NCI-H446 treated with DMSO at 0.1 percent for 48 hours (cell line): ENCODE measurements around the gene MIPOL1.

Source experiments
- DNase-seq: peaks from one replicate; lab custom pipeline; 2025; lab: John Stamatoyannopoulos, UW

MIPOL1 gene

GRCh38 chr14:37397941-37398215 is 200.1 kb downstream of the MIPOL1 start:
- no peak for DNase-seq

- no peak for DNase-seq
These were observed 201.8 kb downstream of the MIPOL1 start for GRCh38 chr14:37399517-37399916.

- no peak for DNase-seq
These were observed 203.4 kb downstream of the MIPOL1 start for GRCh38 chr14:37401093-37401492.

- no peak for DNase-seq
These were observed 205.9 kb downstream of the MIPOL1 start for GRCh38 chr14:37403626-37404025.

- no peak for DNase-seq
These were observed 208.4 kb downstream of the MIPOL1 start for GRCh38 chr14:37406095-37406494.

GRCh38 chr14:37411079-37411735 is 213.5 kb downstream of the MIPOL1 start:
- no peak for DNase-seq

- DNase-seq: no peak
These were observed 215.3 kb downstream of the MIPOL1 start for GRCh38 chr14:37413050-37413449.

- DNase-seq: no peak
These were observed 215.8 kb downstream of the MIPOL1 start for GRCh38 chr14:37413504-37414003.

- no peak for DNase-seq
These were observed 218.5 kb downstream of the MIPOL1 start for GRCh38 chr14:37416264-37416663.

GRCh38 chr14:37417151-37417550 is 219.4 kb downstream of the MIPOL1 start:
- DNase-seq: no peak

- no peak for DNase-seq
These were observed 220.1 kb downstream of the MIPOL1 start for GRCh38 chr14:37417833-37418232.

GRCh38 chr14:37420622-37421021 is 222.9 kb downstream of the MIPOL1 start:
- no peak for DNase-seq

GRCh38 chr14:37422319-37422718 is 224.6 kb downstream of the MIPOL1 start:
- no peak for DNase-seq

- DNase-seq: no peak
These were observed 225.0 kb downstream of the MIPOL1 start for GRCh38 chr14:37422748-37423147.

GRCh38 chr14:37428954-37429353 is 231.2 kb downstream of the MIPOL1 start:
- DNase-seq: no peak

- DNase-seq: no peak
These were observed 231.9 kb downstream of the MIPOL1 start for GRCh38 chr14:37429618-37430017.

GRCh38 chr14:37434867-37435266 is 237.1 kb downstream of the MIPOL1 start:
- DNase-seq: no peak

GRCh38 chr14:37436519-37436918 is 238.8 kb downstream of the MIPOL1 start:
- DNase-seq: no peak

- no peak for DNase-seq
These were observed 239.8 kb downstream of the MIPOL1 start for GRCh38 chr14:37437490-37437889.

GRCh38 chr14:37438444-37438843 is 240.7 kb downstream of the MIPOL1 start:
- DNase-seq: no peak

- no peak for DNase-seq
These were observed 245.7 kb downstream of the MIPOL1 start for GRCh38 chr14:37443461-37443860.

- DNase-seq: no peak
These were observed 250.2 kb downstream of the MIPOL1 start for GRCh38 chr14:37447883-37448391.

GRCh38 chr14:37452323-37452722 is 254.6 kb downstream of the MIPOL1 start:
- DNase-seq: no peak

- no peak for DNase-seq
These were observed 256.2 kb downstream of the MIPOL1 start for GRCh38 chr14:37453985-37454384.
